ENCODE data around the gene NVL. TPM values are rescaled to one million over a fixed set of nuclear protein-coding genes. Genes with fewer than 3 reads are reported as not detected.

Gene NVL
- total and polyA plus RNA-seq, 10 of the 15 experiments (the other 5 are each of a cell fraction or from before 2014, with no cell fraction given) = 20.3 to 49.6 (median 35.2) TPM

- 14% methylated on average over 3 of the region's 3 CpGs for WGBS (ENCODE audit: insufficient coverage, insufficient replicate concordance, low lambda C conversion rate, missing lambda C conversion rate)
- in situ Hi-C loops (cut with MboI) = no loop called here
Observed at GRCh38 chr1:224266105-224266914, 63.7 kb downstream of the NVL start.

GRCh38 chr1:224264321-224264720 lies 65.7 kb downstream of the NVL start:
- Histone ChIP-seq H3K9me3 (replicated peaks; ENCODE audit: control insufficient read depth, insufficient read depth, low read length) (no peaks in the 10 kb centered on the region), H3K36me3 (ENCODE audit: control insufficient read depth in 2 of 2, insufficient read depth in 2 of 2, low read length in 1 of 2) (peaks cover 0 to 5% of the 10 kb centered on the region in 2 experiments; a peak in 1 of 4 replicates), H2AFZ (ENCODE audit: control insufficient read depth, low read depth, low read length) (no peak overlapping the region), H3K27ac (ENCODE audit: control insufficient read depth, insufficient read depth) (no peak overlapping the region), H3K79me2 (ENCODE audit: control insufficient read depth, insufficient read depth, low read length) (no peaks in the 10 kb centered on the region), H3K4me2 (ENCODE audit: control insufficient read depth, insufficient read depth) (no peak overlapping the region), H3K9ac (ENCODE audit: control insufficient read depth, insufficient read depth, low read length) (no peak overlapping the region), H3K4me1 (ENCODE audit: control insufficient read depth, insufficient read depth, low read length) (peaks cover 21% of the 10 kb centered on the region), H3K27me3 (replicated peaks in 1 of 2; ENCODE audit: control insufficient read depth in 2 of 2, insufficient read depth in 2 of 2, low read length in 1 of 2) (no peaks in the 10 kb centered on the region), H4K20me1 (ENCODE audit: control insufficient read depth, insufficient read depth) (no peaks in the 10 kb centered on the region), H3K4me3 (no peak overlapping the region)
- no peak for TF ChIP-seq HDAC6 (IDR thresholded peaks at IDR 0.05; ENCODE audit: unreplicated experiment)
- TF ChIP-seq ZNF274 (IDR thresholded peaks at IDR 0.05; ENCODE audit: insufficient read depth, insufficient read length) = no peak
- TF ChIP-seq ZSCAN29 (IDR thresholded peaks at IDR 0.05) = no peak
- no peak for TF ChIP-seq SMAD1 (IDR thresholded peaks at IDR 0.05; ENCODE audit: low read depth, partially characterized antibody)
- TF ChIP-seq YBX1 (IDR thresholded peaks at IDR 0.05) = no peak
- TF ChIP-seq MYB (IDR thresholded peaks at IDR 0.05; ENCODE audit: borderline replicate concordance, low read depth, low read length) = no peak
- no peak for TF ChIP-seq SMAD5 (IDR thresholded peaks at IDR 0.05; ENCODE audit: low read depth)
- no peak for TF ChIP-seq FOXM1 (IDR thresholded peaks at IDR 0.05; ENCODE audit: low read depth, low read length)
- no peak for TF ChIP-seq SP1 (IDR thresholded peaks at IDR 0.05; ENCODE audit: low read depth, low read length)
- no peak for TF ChIP-seq BRCA1 (IDR thresholded peaks at IDR 0.05; ENCODE audit: low read depth, low read length)
- TF ChIP-seq RELA (IDR thresholded peaks at IDR 0.05; ENCODE audit: borderline replicate concordance, partially characterized antibody) = no peak
- ChIA-PET SMC1A (ENCODE audit: uncharacterized antibody, unreplicated experiment) (no interaction called here), CTCF (interaction anchor here (1.0 kb wide), 1 partner anchor 12 kb away, joined by 3 read pairs; no protein-coding TSS in a partner anchor), RAD21 (ENCODE audit: unreplicated experiment) (no interaction called here), POLR2A (interaction anchor here (0.7 kb wide), 1 partner anchor 1168 kb away, joined by 4 read pairs; no protein-coding TSS in a partner anchor)
- in situ Hi-C loops (cut with MboI) = no loop called here
- FAIRE-seq = no peak
- no TSS peak for BruUV-seq (replicated peaks)
- WGBS (ENCODE audit: insufficient coverage, insufficient replicate concordance, low lambda C conversion rate, missing lambda C conversion rate) = 100% methylated on average over 4 of the region's 6 CpGs
- DNase-seq (ENCODE audit: low read depth, low spot score) = no peak
- intact Hi-C loops (cut with micrococcal nuclease; ENCODE audit: unreplicated experiment) = no loop called here
- no peak for ATAC-seq

More at GRCh38 chr1:224266105-224266914, 63.7 kb downstream of the NVL start:
- Histone ChIP-seq H3K27ac (ENCODE audit: control insufficient read depth, insufficient read depth) (peak overlapping the region; percentile 56), H4K20me1 (ENCODE audit: control insufficient read depth, insufficient read depth) (no peaks in the 10 kb centered on the region), H3K9me3 (replicated peaks; ENCODE audit: control insufficient read depth, insufficient read depth, low read length) (no peaks in the 10 kb centered on the region), H3K9ac (ENCODE audit: control insufficient read depth, insufficient read depth, low read length) (no peak overlapping the region), H3K4me2 (ENCODE audit: control insufficient read depth, insufficient read depth) (peak overlapping the region; percentile 30; the same call in 1 of the 2 replicates), H3K4me1 (ENCODE audit: control insufficient read depth, insufficient read depth, low read length) (peaks cover 21% of the 10 kb centered on the region), H2AFZ (ENCODE audit: control insufficient read depth, low read depth, low read length) (no peak overlapping the region), H3K36me3 (ENCODE audit: control insufficient read depth in 2 of 2, insufficient read depth in 2 of 2, low read length in 1 of 2) (peaks cover 0 to 8% of the 10 kb centered on the region in 2 experiments; a peak in 1 of 4 replicates), H3K79me2 (ENCODE audit: control insufficient read depth, insufficient read depth, low read length) (no peaks in the 10 kb centered on the region), H3K4me3 (no peak overlapping the region), H3K27me3 (replicated peaks in 1 of 2; ENCODE audit: control insufficient read depth in 2 of 2, insufficient read depth in 2 of 2, low read length in 1 of 2) (no peaks in the 10 kb centered on the region)
- FAIRE-seq = peak; percentile 41
- ChIA-PET CTCF (interaction anchor here (0.6 kb wide), 1 partner anchor 96 kb away, joined by 3 read pairs; no protein-coding TSS in a partner anchor), RAD21 (ENCODE audit: unreplicated experiment) (interaction anchor here (1.8 kb wide), 1 partner anchor 98 kb away, joined by 6 read pairs; no protein-coding TSS in a partner anchor), SMC1A (ENCODE audit: uncharacterized antibody, unreplicated experiment) (interaction anchor here (1.3 kb wide), 1 partner anchor 61 kb away, joined by 3 read pairs; no protein-coding TSS in a partner anchor), POLR2A (no interaction called here)
- peak; percentile 79 for ATAC-seq
- TF ChIP-seq CREB1 (IDR thresholded peaks at IDR 0.05; ENCODE audit: low read depth) (peak; percentile 37; the same call in 1 of the 2 replicates), STAT3 (IDR thresholded peaks at IDR 0.05; ENCODE audit: low read depth, low read length) (no peak)
- intact Hi-C loops (cut with micrococcal nuclease; ENCODE audit: unreplicated experiment) = no loop called here
- no TSS peak for BruUV-seq (replicated peaks)
- DNase-seq (ENCODE audit: low read depth, low spot score) = peak; percentile 38
